ENCODE measurements around the gene CSF2.
"Not testable (repeated sequence)": the region's sequence is repeated elsewhere in the genome, so short reads cannot be mapped to it uniquely, and the experiment has no call there.

CSF2 gene

DNA sequence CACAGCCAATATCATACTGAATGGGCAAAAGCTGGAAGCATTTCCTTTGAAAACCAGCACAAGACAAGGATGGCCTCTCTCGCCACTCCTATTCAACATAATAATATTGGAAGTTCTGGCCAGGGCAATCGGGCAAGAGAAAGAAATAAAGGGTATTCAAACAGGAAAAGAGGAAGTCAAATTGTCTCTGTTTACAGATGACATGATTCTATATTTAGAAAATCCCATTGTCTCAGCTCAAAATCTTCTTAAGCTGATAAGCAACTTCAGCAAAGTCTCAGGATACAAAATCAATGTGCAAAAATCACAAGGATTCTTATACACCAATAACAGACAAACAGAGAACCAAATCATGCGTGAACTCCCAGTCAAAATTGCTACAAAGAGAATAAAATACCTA lies 47.1 kb downstream of the CSF2 start:
- peaks cover 10 to 12% of the 10 kb centered on the region in 2 donors for H3K4me1 Mint-ChIP-seq (ENCODE audit: low read depth in 2 of 2)
- H3K27me3 Mint-ChIP-seq; H3K4me3 Mint-ChIP-seq; H3K27ac Mint-ChIP-seq; H3K9me3 Mint-ChIP-seq; DNase-seq; H3K36me3 Mint-ChIP-seq (ENCODE audit: insufficient read depth); ATAC-seq (replicated peaks): not testable (repeated sequence)

DNA sequence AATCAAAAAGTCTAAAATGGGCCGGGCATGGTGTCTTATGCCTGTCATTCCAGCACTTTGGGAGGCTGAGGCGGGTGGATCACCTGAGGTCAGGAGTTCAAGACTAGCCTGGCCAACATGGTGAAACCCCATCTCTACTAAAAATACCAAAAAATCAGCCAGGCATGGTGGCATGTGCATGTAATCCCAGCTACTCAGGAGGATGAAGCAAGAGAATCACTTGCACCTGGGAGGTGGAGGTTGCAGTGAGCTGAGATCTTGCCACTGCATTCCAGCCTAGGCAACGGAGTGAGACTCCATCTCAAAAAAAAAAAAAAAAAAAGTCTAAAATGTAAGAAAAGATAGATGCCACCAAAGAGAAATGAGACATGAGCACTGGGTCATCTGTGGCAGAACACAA lies 49.4 kb downstream of the CSF2 start:
- not testable (repeated sequence) for ATAC-seq (replicated peaks); H3K36me3 Mint-ChIP-seq (ENCODE audit: insufficient read depth); H3K4me3 Mint-ChIP-seq; H3K9me3 Mint-ChIP-seq; H3K27me3 Mint-ChIP-seq; H3K27ac Mint-ChIP-seq; DNase-seq
- peaks cover 6 to 10% of the 10 kb centered on the region in 2 donors for H3K4me1 Mint-ChIP-seq (ENCODE audit: low read depth in 2 of 2)

DNA sequence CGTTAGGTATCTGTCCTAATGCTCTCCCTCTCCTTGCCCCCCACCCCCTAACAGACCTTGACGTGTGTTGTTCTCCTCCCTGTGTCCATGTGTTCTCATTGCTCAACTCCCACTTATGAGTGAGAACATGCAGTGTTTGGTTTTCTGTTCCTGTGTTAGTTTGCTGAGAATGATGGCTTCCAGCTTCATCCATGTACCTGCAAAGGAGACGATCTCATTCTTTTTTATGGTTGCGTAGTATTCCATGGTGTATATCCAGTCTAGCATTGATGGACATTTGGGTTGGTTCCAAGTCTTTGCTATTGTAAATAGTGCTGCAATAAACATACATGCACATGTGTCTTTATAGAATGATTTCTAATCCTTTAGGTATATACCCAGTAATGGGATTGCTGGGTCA lies 50.0 kb downstream of the CSF2 start:
- H3K36me3 Mint-ChIP-seq (ENCODE audit: insufficient read depth); ATAC-seq (replicated peaks); DNase-seq; H3K27ac Mint-ChIP-seq; H3K4me3 Mint-ChIP-seq; H3K9me3 Mint-ChIP-seq; H3K27me3 Mint-ChIP-seq: not testable (repeated sequence)
- peaks cover 6 to 10% of the 10 kb centered on the region in 2 donors for H3K4me1 Mint-ChIP-seq (ENCODE audit: low read depth in 2 of 2)

Data from effector memory CD8-positive, alpha-beta T cell (primary cell).